ENCODE results near the gene GNL3L.
"Not testable (repeated sequence)": the region's sequence is repeated elsewhere in the genome, so short reads cannot be mapped to it uniquely, and the experiment has no call there.

The GNL3L gene

GRCh38 chrX:54555006-54555405, 25.0 kb downstream of the GNL3L start:
- H3K9me3 ChIP-seq (ENCODE audit: control extremely low read depth in 1 of 5, control insufficient read depth in 4 of 5, insufficient read depth in 2 of 5, low read depth in 1 of 5, low read length in 4 of 5); H3K27ac ChIP-seq (ENCODE audit: insufficient read depth in 1 of 2, low read depth in 1 of 2, low read length in 2 of 2, poor library complexity in 1 of 2, severe bottlenecking in 2 of 2); H3K4me1 ChIP-seq (ENCODE audit: control extremely low read depth in 1 of 4, control insufficient read depth in 4 of 4, insufficient read depth in 4 of 4, low read length in 3 of 4); H3K4me3 ChIP-seq (ENCODE audit: control insufficient read depth in 1 of 7, extremely low read depth in 1 of 7, insufficient read depth in 4 of 7, low read depth in 2 of 7, low read length in 6 of 7); DNase-seq; H3K27me3 ChIP-seq (replicated peaks in 2 of 5; ENCODE audit: control insufficient read depth in 4 of 5, insufficient read depth in 5 of 5, low read length in 4 of 5); POLR2A ChIA-PET: not testable (repeated sequence)
- CTCF ChIA-PET = interaction anchor here (0.6 kb wide), 1 partner anchor 9 kb away, joined by 3 read pairs; no protein-coding TSS in a partner anchor
- 97% methylated on average over 7 of the region's 7 CpGs for WGBS (ENCODE audit: insufficient coverage)
- peaks cover 2 to 73% (median 35%) of the 10 kb centered on the region in 4 experiments for H3K36me3 ChIP-seq (ENCODE audit: control insufficient read depth in 4 of 4, insufficient read depth in 4 of 4, low read length in 3 of 4)

DNA sequence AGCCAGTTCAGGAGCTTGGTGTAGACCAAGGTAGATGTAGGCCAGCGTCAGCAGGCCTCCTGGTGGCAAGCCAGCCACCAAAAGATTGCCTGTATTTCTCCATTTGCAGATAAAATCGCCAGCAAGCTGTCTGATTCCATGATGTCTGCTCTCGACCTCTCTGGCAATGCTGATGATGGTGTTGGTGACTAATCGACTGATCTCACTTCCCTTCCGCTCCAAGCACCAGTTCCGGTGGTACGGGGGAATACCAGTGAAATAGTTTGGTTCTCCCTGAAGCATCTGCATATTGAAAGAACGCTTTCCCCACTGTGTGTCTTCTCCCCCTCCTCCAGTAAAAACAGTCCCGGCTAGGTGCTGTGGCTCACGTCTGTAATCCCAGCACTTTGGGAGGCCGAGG, 30.4 kb downstream of the GNL3L start:
- POLR2A ChIA-PET = no interaction called here
- no peak for DNase-seq
- Histone ChIP-seq H3K27me3 (replicated peaks in 2 of 5; ENCODE audit: control insufficient read depth in 4 of 5, insufficient read depth in 5 of 5, low read length in 4 of 5) (no peaks in the 10 kb centered on the region), H3K36me3 (ENCODE audit: control insufficient read depth in 4 of 4, insufficient read depth in 4 of 4, low read length in 3 of 4) (peaks cover 2 to 52% (median 30%) of the 10 kb centered on the region in 4 experiments), H3K4me3 (ENCODE audit: control insufficient read depth in 1 of 7, extremely low read depth in 1 of 7, insufficient read depth in 4 of 7, low read depth in 2 of 7, low read length in 6 of 7) (no peak overlapping the region), H3K9me3 (ENCODE audit: control extremely low read depth in 1 of 5, control insufficient read depth in 4 of 5, insufficient read depth in 2 of 5, low read depth in 1 of 5, low read length in 4 of 5) (no peaks in the 10 kb centered on the region), H3K4me1 (ENCODE audit: control extremely low read depth in 1 of 4, control insufficient read depth in 4 of 4, insufficient read depth in 4 of 4, low read length in 3 of 4) (no peaks in the 10 kb centered on the region), H3K27ac (ENCODE audit: insufficient read depth in 1 of 2, low read depth in 1 of 2, low read length in 2 of 2, poor library complexity in 1 of 2, severe bottlenecking in 2 of 2) (no peak overlapping the region)
- 75% methylated on average over 9 of the region's 11 CpGs for WGBS (ENCODE audit: insufficient coverage)
- CTCF ChIA-PET = no interaction called here

- H3K36me3 ChIP-seq (ENCODE audit: control insufficient read depth in 4 of 4, insufficient read depth in 4 of 4, low read length in 3 of 4) = peaks cover 2 to 42% (median 26%) of the 10 kb centered on the region in 4 experiments
These were observed 31.6 kb downstream of the GNL3L start for GRCh38 chrX:54561622-54562021.

GRCh38 chrX:54564936-54565335, 34.9 kb downstream of the GNL3L start:
- Histone ChIP-seq H3K27me3 (replicated peaks in 2 of 5; ENCODE audit: control insufficient read depth in 4 of 5, insufficient read depth in 5 of 5, low read length in 4 of 5) (no peaks in the 10 kb centered on the region), H3K9me3 (ENCODE audit: control extremely low read depth in 1 of 5, control insufficient read depth in 4 of 5, insufficient read depth in 2 of 5, low read depth in 1 of 5, low read length in 4 of 5) (peaks cover 0 to 5% (median 2%) of the 10 kb centered on the region in 5 experiments), H3K4me1 (ENCODE audit: control extremely low read depth in 1 of 4, control insufficient read depth in 4 of 4, insufficient read depth in 4 of 4, low read length in 3 of 4) (no peaks in the 10 kb centered on the region), H3K4me3 (ENCODE audit: control insufficient read depth in 1 of 7, extremely low read depth in 1 of 7, insufficient read depth in 4 of 7, low read depth in 2 of 7, low read length in 6 of 7) (no peak overlapping the region), H3K27ac (ENCODE audit: insufficient read depth in 1 of 2, low read depth in 1 of 2, low read length in 2 of 2, poor library complexity in 1 of 2, severe bottlenecking in 2 of 2) (no peak overlapping the region), H3K36me3 (ENCODE audit: control insufficient read depth in 4 of 4, insufficient read depth in 4 of 4, low read length in 3 of 4) (peaks cover 2 to 28% (median 20%) of the 10 kb centered on the region in 4 experiments)
- DNase-seq = no peak
- WGBS (ENCODE audit: insufficient coverage) = 100% methylated on average over 1 of the region's 5 CpGs
- ChIA-PET CTCF (interaction anchor here (0.6 kb wide), 1 partner anchor 10 kb away, joined by 3 read pairs; no protein-coding TSS in a partner anchor), POLR2A (no interaction called here)

More at GRCh38 chrX:54561622-54562021, 31.6 kb downstream of the GNL3L start:
- Histone ChIP-seq H3K4me1 (ENCODE audit: control extremely low read depth in 1 of 4, control insufficient read depth in 4 of 4, insufficient read depth in 4 of 4, low read length in 3 of 4) (no peaks in the 10 kb centered on the region), H3K27ac (ENCODE audit: insufficient read depth in 1 of 2, low read depth in 1 of 2, low read length in 2 of 2, poor library complexity in 1 of 2, severe bottlenecking in 2 of 2) (no peak overlapping the region), H3K4me3 (ENCODE audit: control insufficient read depth in 1 of 7, extremely low read depth in 1 of 7, insufficient read depth in 4 of 7, low read depth in 2 of 7, low read length in 6 of 7) (no peak overlapping the region), H3K9me3 (ENCODE audit: control extremely low read depth in 1 of 5, control insufficient read depth in 4 of 5, insufficient read depth in 2 of 5, low read depth in 1 of 5, low read length in 4 of 5) (no peaks in the 10 kb centered on the region), H3K27me3 (replicated peaks in 2 of 5; ENCODE audit: control insufficient read depth in 4 of 5, insufficient read depth in 5 of 5, low read length in 4 of 5) (no peaks in the 10 kb centered on the region)
- CTCF ChIA-PET = no interaction called here
- POLR2A ChIA-PET = no interaction called here
- DNase-seq = no peak
- 60% methylated on average over 1 of the region's 1 CpG for WGBS (ENCODE audit: insufficient coverage)

DNA sequence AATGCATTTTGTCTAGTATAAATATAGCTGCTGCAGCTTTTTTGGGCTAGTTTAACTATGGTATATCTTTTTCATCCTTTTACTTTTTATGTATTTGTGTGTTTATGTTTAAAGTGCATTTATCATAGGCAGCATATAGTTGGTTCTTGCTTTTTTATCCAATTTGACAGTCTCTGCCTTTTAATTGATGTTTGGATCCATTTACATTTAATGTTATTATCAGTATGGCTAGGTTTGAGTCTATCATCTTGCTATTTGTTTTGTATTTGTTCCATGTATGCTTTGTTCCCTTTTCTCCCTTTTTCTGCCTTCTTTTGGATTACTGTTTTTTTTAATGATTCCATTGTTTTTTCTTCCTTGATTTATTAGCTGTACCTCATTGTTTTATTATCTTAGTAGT, 40.3 kb downstream of the GNL3L start:
- Histone ChIP-seq H3K36me3 (ENCODE audit: control insufficient read depth in 4 of 4, insufficient read depth in 4 of 4, low read length in 3 of 4) (peaks cover 0 to 8% (median under 1%) of the 10 kb centered on the region in 4 experiments), H3K27ac (ENCODE audit: insufficient read depth in 1 of 2, low read depth in 1 of 2, low read length in 2 of 2, poor library complexity in 1 of 2, severe bottlenecking in 2 of 2) (no peak overlapping the region), H3K9me3 (ENCODE audit: control extremely low read depth in 1 of 5, control insufficient read depth in 4 of 5, insufficient read depth in 2 of 5, low read depth in 1 of 5, low read length in 4 of 5) (peaks cover 0 to 9% (median 3%) of the 10 kb centered on the region in 5 experiments), H3K4me1 (ENCODE audit: control extremely low read depth in 1 of 4, control insufficient read depth in 4 of 4, insufficient read depth in 4 of 4, low read length in 3 of 4) (no peaks in the 10 kb centered on the region), H3K4me3 (ENCODE audit: control insufficient read depth in 1 of 7, extremely low read depth in 1 of 7, insufficient read depth in 4 of 7, low read depth in 2 of 7, low read length in 6 of 7) (no peak overlapping the region), H3K27me3 (replicated peaks in 2 of 5; ENCODE audit: control insufficient read depth in 4 of 5, insufficient read depth in 5 of 5, low read length in 4 of 5) (no peaks in the 10 kb centered on the region)
- CTCF ChIA-PET = no interaction called here
- no peak for DNase-seq
- POLR2A ChIA-PET = no interaction called here

GRCh38 chrX:54572641-54573040, 42.6 kb downstream of the GNL3L start:
- CTCF ChIA-PET; H3K4me1 ChIP-seq (ENCODE audit: control extremely low read depth in 1 of 4, control insufficient read depth in 4 of 4, insufficient read depth in 4 of 4, low read length in 3 of 4); POLR2A ChIA-PET; H3K27ac ChIP-seq (ENCODE audit: insufficient read depth in 1 of 2, low read depth in 1 of 2, low read length in 2 of 2, poor library complexity in 1 of 2, severe bottlenecking in 2 of 2); H3K9me3 ChIP-seq (ENCODE audit: control extremely low read depth in 1 of 5, control insufficient read depth in 4 of 5, insufficient read depth in 2 of 5, low read depth in 1 of 5, low read length in 4 of 5); H3K27me3 ChIP-seq (replicated peaks in 2 of 5; ENCODE audit: control insufficient read depth in 4 of 5, insufficient read depth in 5 of 5, low read length in 4 of 5); H3K36me3 ChIP-seq (ENCODE audit: control insufficient read depth in 4 of 4, insufficient read depth in 4 of 4, low read length in 3 of 4); H3K4me3 ChIP-seq (ENCODE audit: control insufficient read depth in 1 of 7, extremely low read depth in 1 of 7, insufficient read depth in 4 of 7, low read depth in 2 of 7, low read length in 6 of 7); DNase-seq: not testable (repeated sequence)
- WGBS (ENCODE audit: insufficient coverage) = no CpG with 5 or more reads among the region's 31 CpGs

- Histone ChIP-seq H3K9me3 (ENCODE audit: control extremely low read depth in 1 of 5, control insufficient read depth in 4 of 5, insufficient read depth in 2 of 5, low read depth in 1 of 5, low read length in 4 of 5) (peaks cover 0 to 1% (median 0%) of the 10 kb centered on the region in 5 experiments), H3K36me3 (ENCODE audit: control insufficient read depth in 4 of 4, insufficient read depth in 4 of 4, low read length in 3 of 4) (no peaks in the 10 kb centered on the region), H3K4me3 (ENCODE audit: control insufficient read depth in 1 of 7, extremely low read depth in 1 of 7, insufficient read depth in 4 of 7, low read depth in 2 of 7, low read length in 6 of 7) (no peak overlapping the region), H3K27me3 (replicated peaks in 2 of 5; ENCODE audit: control insufficient read depth in 4 of 5, insufficient read depth in 5 of 5, low read length in 4 of 5) (no peaks in the 10 kb centered on the region), H3K27ac (ENCODE audit: insufficient read depth in 1 of 2, low read depth in 1 of 2, low read length in 2 of 2, poor library complexity in 1 of 2, severe bottlenecking in 2 of 2) (no peak overlapping the region), H3K4me1 (ENCODE audit: control extremely low read depth in 1 of 4, control insufficient read depth in 4 of 4, insufficient read depth in 4 of 4, low read length in 3 of 4) (no peaks in the 10 kb centered on the region)
- DNase-seq = no peak
- ChIA-PET POLR2A (interaction anchor here (0.6 kb wide), 1 partner anchor 1053 kb away, joined by 4 read pairs; no protein-coding TSS in a partner anchor), CTCF (no interaction called here)
- WGBS (ENCODE audit: insufficient coverage) = no CpG with 5 or more reads among the region's 2 CpGs
These were observed 67.7 kb downstream of the GNL3L start for GRCh38 chrX:54597728-54598127.
